ENCODE data around the gene KAZALD1.

Gene KAZALD1

GRCh38 chr10:101103430-101103829, 41.6 kb downstream of the KAZALD1 start:
- no CpG with 5 or more reads among the region's 2 CpGs for WGBS (ENCODE audit: extremely low coverage, insufficient coverage, insufficient read length)
- Histone ChIP-seq H3K4me1 (ENCODE audit: control insufficient read depth in 1 of 2, insufficient read depth in 2 of 2, low read length in 2 of 2) (no peaks in the 10 kb centered on the region), H2AFZ (ENCODE audit: insufficient read depth, low read length, poor library complexity) (no peak overlapping the region)

GRCh38 chr10:101106351-101106750, 44.6 kb downstream of the KAZALD1 start:
- H3K4ac ChIP-seq (ENCODE audit: low read depth, low read length) = no peak overlapping the region
- H2BK5ac ChIP-seq (ENCODE audit: low read depth, low read length, poor library complexity) = no peak overlapping the region
- peaks cover 3% of the 10 kb centered on the region for H3K27me3 ChIP-seq (ENCODE audit: insufficient read depth, low read length)
- H3K36me3 ChIP-seq (ENCODE audit: control insufficient read depth in 1 of 2, insufficient read depth in 2 of 2, low read length in 2 of 2) = no peaks in the 10 kb centered on the region
- no peak overlapping the region for H3K4me3 ChIP-seq (ENCODE audit: low read depth, low read length)
- H4K91ac ChIP-seq (ENCODE audit: low read depth, low read length) = no peak overlapping the region
- H3K27ac ChIP-seq (ENCODE audit: low read depth, low read length) = no peak overlapping the region
- no peaks in the 10 kb centered on the region for H3K79me1 ChIP-seq (ENCODE audit: low read length)
- no peak overlapping the region for H2AK5ac ChIP-seq (ENCODE audit: low read length)
- H4K8ac ChIP-seq (ENCODE audit: low read depth, low read length) = no peak overlapping the region
- no peak overlapping the region for H2BK120ac ChIP-seq (ENCODE audit: insufficient read depth, low read length, poor library complexity)
- no peak overlapping the region for H3K9ac ChIP-seq (ENCODE audit: low read length)
- no peak overlapping the region for H3K4me2 ChIP-seq (ENCODE audit: low read length)
- H3K23ac ChIP-seq (ENCODE audit: low read length) = no peak overlapping the region
- no peaks in the 10 kb centered on the region for H3K9me3 ChIP-seq (ENCODE audit: insufficient read depth, low read depth, low read length)
- H3K14ac ChIP-seq (ENCODE audit: low read length) = no peak overlapping the region
- H3K79me2 ChIP-seq (ENCODE audit: control insufficient read depth, insufficient read depth, low read length, poor library complexity) = no peaks in the 10 kb centered on the region
- DNase-seq = no peak
- H3K4me1 ChIP-seq (ENCODE audit: control insufficient read depth in 1 of 2, insufficient read depth in 2 of 2, low read length in 2 of 2) = no peaks in the 10 kb centered on the region
- no peak overlapping the region for H2BK12ac ChIP-seq (ENCODE audit: low read length)
- H3K18ac ChIP-seq (ENCODE audit: low read length) = no peak overlapping the region
- H4K12ac ChIP-seq (ENCODE audit: low read depth, low read length) = no peak overlapping the region
- H2AFZ ChIP-seq (ENCODE audit: insufficient read depth, low read length, poor library complexity) = no peak overlapping the region
- WGBS (ENCODE audit: extremely low coverage, insufficient coverage, insufficient read length) = no CpG with 5 or more reads among the region's 6 CpGs

More at GRCh38 chr10:101103430-101103829, 41.6 kb downstream of the KAZALD1 start:
- Histone ChIP-seq H2BK5ac (ENCODE audit: low read depth, low read length, poor library complexity) (no peak overlapping the region), H2BK120ac (ENCODE audit: insufficient read depth, low read length, poor library complexity) (no peak overlapping the region), H3K23ac (ENCODE audit: low read length) (no peak overlapping the region), H3K18ac (ENCODE audit: low read length) (no peak overlapping the region), H4K91ac (ENCODE audit: low read depth, low read length) (no peak overlapping the region), H3K9ac (ENCODE audit: low read length) (no peak overlapping the region), H3K9me3 (ENCODE audit: insufficient read depth, low read depth, low read length) (no peaks in the 10 kb centered on the region), H4K8ac (ENCODE audit: low read depth, low read length) (no peak overlapping the region), H3K4me3 (ENCODE audit: low read depth, low read length) (no peak overlapping the region), H3K27ac (ENCODE audit: low read depth, low read length) (no peak overlapping the region), H3K14ac (ENCODE audit: low read length) (no peak overlapping the region), H3K79me1 (ENCODE audit: low read length) (no peaks in the 10 kb centered on the region), H3K27me3 (ENCODE audit: insufficient read depth, low read length) (peaks cover 3% of the 10 kb centered on the region), H2BK12ac (ENCODE audit: low read length) (no peak overlapping the region), H3K4ac (ENCODE audit: low read depth, low read length) (no peak overlapping the region), H2AK5ac (ENCODE audit: low read length) (no peak overlapping the region), H4K12ac (ENCODE audit: low read depth, low read length) (no peak overlapping the region), H3K79me2 (ENCODE audit: control insufficient read depth, insufficient read depth, low read length, poor library complexity) (no peaks in the 10 kb centered on the region), H3K36me3 (ENCODE audit: control insufficient read depth in 1 of 2, insufficient read depth in 2 of 2, low read length in 2 of 2) (no peaks in the 10 kb centered on the region), H3K4me2 (ENCODE audit: low read length) (no peak overlapping the region)
- DNase-seq = no peak

GRCh38 chr10:101107771-101108170, 46.0 kb downstream of the KAZALD1 start:
- Histone ChIP-seq H3K14ac (ENCODE audit: low read length) (no peak overlapping the region), H2BK5ac (ENCODE audit: low read depth, low read length, poor library complexity) (no peak overlapping the region), H4K8ac (ENCODE audit: low read depth, low read length) (no peak overlapping the region), H3K4me3 (ENCODE audit: low read depth, low read length) (no peak overlapping the region), H3K36me3 (ENCODE audit: control insufficient read depth in 1 of 2, insufficient read depth in 2 of 2, low read length in 2 of 2) (no peaks in the 10 kb centered on the region), H2AK5ac (ENCODE audit: low read length) (no peak overlapping the region), H3K23ac (ENCODE audit: low read length) (no peak overlapping the region), H3K4me2 (ENCODE audit: low read length) (no peak overlapping the region), H3K9ac (ENCODE audit: low read length) (no peak overlapping the region), H3K4ac (ENCODE audit: low read depth, low read length) (no peak overlapping the region), H3K79me2 (ENCODE audit: control insufficient read depth, insufficient read depth, low read length, poor library complexity) (no peaks in the 10 kb centered on the region), H2BK120ac (ENCODE audit: insufficient read depth, low read length, poor library complexity) (no peak overlapping the region), H4K91ac (ENCODE audit: low read depth, low read length) (no peak overlapping the region), H3K79me1 (ENCODE audit: low read length) (no peaks in the 10 kb centered on the region), H3K27me3 (ENCODE audit: insufficient read depth, low read length) (no peaks in the 10 kb centered on the region), H3K4me1 (ENCODE audit: control insufficient read depth in 1 of 2, insufficient read depth in 2 of 2, low read length in 2 of 2) (no peaks in the 10 kb centered on the region), H3K9me3 (ENCODE audit: insufficient read depth, low read depth, low read length) (no peaks in the 10 kb centered on the region), H2AFZ (ENCODE audit: insufficient read depth, low read length, poor library complexity) (no peak overlapping the region), H2BK12ac (ENCODE audit: low read length) (no peak overlapping the region), H4K12ac (ENCODE audit: low read depth, low read length) (no peak overlapping the region), H3K18ac (ENCODE audit: low read length) (no peak overlapping the region), H3K27ac (ENCODE audit: low read depth, low read length) (no peak overlapping the region)
- no CpG with 5 or more reads among the region's 5 CpGs for WGBS (ENCODE audit: extremely low coverage, insufficient coverage, insufficient read length)
- DNase-seq = no peak

- no CpG with 5 or more reads among the region's 6 CpGs for WGBS (ENCODE audit: extremely low coverage, insufficient coverage, insufficient read length)
- Histone ChIP-seq H2BK12ac (ENCODE audit: low read length) (no peak overlapping the region), H2AFZ (ENCODE audit: insufficient read depth, low read length, poor library complexity) (no peak overlapping the region), H4K12ac (ENCODE audit: low read depth, low read length) (no peak overlapping the region), H3K4ac (ENCODE audit: low read depth, low read length) (no peak overlapping the region), H2BK120ac (ENCODE audit: insufficient read depth, low read length, poor library complexity) (no peak overlapping the region), H2AK5ac (ENCODE audit: low read length) (no peak overlapping the region), H4K8ac (ENCODE audit: low read depth, low read length) (no peak overlapping the region), H3K4me1 (ENCODE audit: control insufficient read depth in 1 of 2, insufficient read depth in 2 of 2, low read length in 2 of 2) (no peaks in the 10 kb centered on the region), H3K23ac (ENCODE audit: low read length) (no peak overlapping the region), H3K18ac (ENCODE audit: low read length) (no peak overlapping the region), H2BK5ac (ENCODE audit: low read depth, low read length, poor library complexity) (no peak overlapping the region), H3K27me3 (ENCODE audit: insufficient read depth, low read length) (no peaks in the 10 kb centered on the region), H3K79me2 (ENCODE audit: control insufficient read depth, insufficient read depth, low read length, poor library complexity) (no peaks in the 10 kb centered on the region), H3K4me3 (ENCODE audit: low read depth, low read length) (no peak overlapping the region), H4K91ac (ENCODE audit: low read depth, low read length) (no peak overlapping the region), H3K36me3 (ENCODE audit: control insufficient read depth in 1 of 2, insufficient read depth in 2 of 2, low read length in 2 of 2) (no peaks in the 10 kb centered on the region), H3K9me3 (ENCODE audit: insufficient read depth, low read depth, low read length) (no peaks in the 10 kb centered on the region), H3K14ac (ENCODE audit: low read length) (no peak overlapping the region), H3K27ac (ENCODE audit: low read depth, low read length) (no peak overlapping the region), H3K9ac (ENCODE audit: low read length) (no peak overlapping the region), H3K79me1 (ENCODE audit: low read length) (no peaks in the 10 kb centered on the region), H3K4me2 (ENCODE audit: low read length) (no peak overlapping the region)
- peak; percentile 5 to 48 for DNase-seq
Measured at GRCh38 chr10:101110856-101111523, 49.2 kb downstream of the KAZALD1 start.
